Neural progenitor cell (in vitro differentiated cells): ENCODE data around the gene OSBPL1A. TPM values are rescaled to one million over a fixed set of nuclear protein-coding genes. Genes with fewer than 3 reads are reported as not detected.

Experiments
- DNase-seq: peaks from one replicate; pipeline ENCODE4 v3.0.0-alpha.2; 2016; ENCODE audit warnings: low spot score
- H2AFZ ChIP-seq: fragments of 200-600 bp; sonication (generic); replicated peaks from 2 replicates; pipeline ENCODE4 v1.6.1; 2016; ENCODE audit warnings: antibody characterized with exemption
- H3F3A ChIP-seq: fragments of 200-600 bp; sonication (generic); 2 replicates; pipeline ENCODE4 v1.6.1; 2016; ENCODE audit warnings: antibody characterized with exemption, low read depth
- H3K27ac ChIP-seq: fragments of 200-600 bp; sonication (generic); 2 replicates; pipeline ENCODE4 v1.5.1; 2016; ENCODE audit warnings: mild to moderate bottlenecking
- H3K27me3 ChIP-seq: fragments of 200-600 bp; sonication (generic); 2 replicates; pipeline ENCODE4 v1.6.1; 2016; ENCODE audit warnings: mild to moderate bottlenecking, moderate library complexity
- H3K36me3 ChIP-seq: fragments of 200-600 bp; sonication (generic); 2 replicates; pipeline ENCODE4 v1.5.1; 2016
- H3K4me1 ChIP-seq: fragments of 200-600 bp; sonication (generic); 2 replicates; pipeline ENCODE4 v1.6.1; 2016; ENCODE audit warnings: mixed run types
- H3K4me2 ChIP-seq: fragments of 200-600 bp; sonication (generic); 2 replicates; pipeline ENCODE4 v1.6.1; 2016
- H3K4me3 ChIP-seq: fragments of 200-600 bp; sonication (generic); 2 replicates; pipeline ENCODE4 v1.5.1; 2016
- H3K79me2 ChIP-seq: fragments of 200-600 bp; sonication (generic); 2 replicates; pipeline ENCODE4 v1.6.1; 2016; ENCODE audit warnings: low read depth
- H3K9ac ChIP-seq: fragments of 200-600 bp; sonication (generic); 2 replicates; pipeline ENCODE4 v1.6.1; 2016
- H3K9me3 ChIP-seq: fragments of 200-600 bp; sonication (generic); 2 replicates; pipeline ENCODE4 v1.5.1; 2016; ENCODE audit warnings: low read depth
- H4K20me1 ChIP-seq: fragments of 200-600 bp; sonication (generic); 2 replicates; pipeline ENCODE4 v1.6.1; 2016; ENCODE audit warnings: low read depth
- H3K27ac Mint-ChIP-seq: 3 replicates; pipeline ENCODE4 v1.8.0; 2021; ENCODE audit warnings: mixed read lengths
- H3K27me3 Mint-ChIP-seq: 2 replicates; pipeline ENCODE4 v1.8.0; 2022; ENCODE audit warnings: low read depth, mild to moderate bottlenecking, inconsistent platforms, moderate library complexity, mixed read lengths; ENCODE audit not compliant: insufficient read depth
- H3K36me3 Mint-ChIP-seq: 3 replicates; pipeline ENCODE4 v1.8.0; 2021; ENCODE audit warnings: mixed read lengths
- H3K4me1 Mint-ChIP-seq: 3 replicates; pipeline ENCODE4 v1.8.0; 2021; ENCODE audit warnings: mixed read lengths
- H3K4me3 Mint-ChIP-seq: 3 replicates; pipeline ENCODE4 v1.8.0; 2021; ENCODE audit warnings: mild to moderate bottlenecking, moderate library complexity, mixed read lengths
- H3K9me3 Mint-ChIP-seq: 3 replicates; pipeline ENCODE4 v1.8.0; 2020; ENCODE audit warnings: mixed read lengths
- CTCF ChIP-seq: fragments of 200-600 bp; sonication (generic); IDR thresholded peaks from 2 replicates; pipeline ENCODE4 v1.5.1; 2017; ENCODE audit warnings: antibody characterized with exemption, mild to moderate bottlenecking
- EZH2 ChIP-seq: fragments of 200-600 bp; sonication (generic); IDR thresholded peaks from 2 replicates; pipeline ENCODE4 v1.6.1; 2017; ENCODE audit warnings: antibody characterized with exemption, mild to moderate bottlenecking, moderate library complexity
- EZH2phosphoT487 ChIP-seq: fragments of 200-600 bp; sonication (generic); IDR thresholded peaks from 2 replicates; pipeline ENCODE4 v1.6.1; 2017; ENCODE audit warnings: antibody characterized with exemption
- total RNA-seq: library from RNA; depleted of rRNA; stranded (reverse); fragments of >200 nt; gene quantifications from 2 replicates; pipeline ENCODE4 v1.2.3, GENCODE V29; 2015; ENCODE audit warnings: low replicate concordance

Gene OSBPL1A
- total RNA-seq, 1 donor from 2014 or later: 75.0 TPM

DNA sequence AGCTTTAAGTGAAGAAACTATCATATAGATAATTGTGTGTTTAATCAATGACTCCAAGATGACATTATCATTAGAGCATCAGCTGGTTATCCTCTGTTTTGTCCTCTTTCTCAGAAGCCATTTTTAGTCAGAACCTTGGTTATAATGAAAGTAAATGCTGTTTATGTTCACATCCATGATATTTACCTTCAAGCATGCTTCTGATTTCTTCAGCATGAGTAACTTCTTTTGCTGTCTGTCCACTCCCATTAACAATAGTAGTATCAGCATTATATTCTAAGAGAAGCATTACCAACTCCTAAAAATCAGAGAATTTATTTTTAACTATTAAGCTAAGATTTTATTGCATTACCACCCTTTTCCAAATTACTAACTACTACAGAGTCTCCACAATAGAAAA is 56.3 kb downstream of the OSBPL1A start:
- Histone ChIP-seq H2AFZ (no peak overlapping the region), H3K4me1 (no peaks in the 10 kb centered on the region), H3F3A (no peaks in the 10 kb centered on the region), H4K20me1 (no peaks in the 10 kb centered on the region), H3K9me3 (no peaks in the 10 kb centered on the region), H3K4me3 (no peak overlapping the region), H3K27ac (no peak overlapping the region), H3K27me3 (no peaks in the 10 kb centered on the region), H3K9ac (no peak overlapping the region), H3K79me2 (no peaks in the 10 kb centered on the region), H3K36me3 (no peaks in the 10 kb centered on the region), H3K4me2 (no peak overlapping the region)
- no peak for DNase-seq
- no peaks in the 10 kb centered on the region for H3K27me3 Mint-ChIP-seq
- no peak overlapping the region for H3K27ac Mint-ChIP-seq
- no peak overlapping the region for H3K4me3 Mint-ChIP-seq
- peaks cover 21% of the 10 kb centered on the region for H3K36me3 Mint-ChIP-seq
- peaks cover 7% of the 10 kb centered on the region for H3K9me3 Mint-ChIP-seq
- peaks cover 8% of the 10 kb centered on the region for H3K4me1 Mint-ChIP-seq
- no peak for TF ChIP-seq EZH2
- TF ChIP-seq CTCF: no peak
- TF ChIP-seq EZH2phosphoT487: no peak

DNA sequence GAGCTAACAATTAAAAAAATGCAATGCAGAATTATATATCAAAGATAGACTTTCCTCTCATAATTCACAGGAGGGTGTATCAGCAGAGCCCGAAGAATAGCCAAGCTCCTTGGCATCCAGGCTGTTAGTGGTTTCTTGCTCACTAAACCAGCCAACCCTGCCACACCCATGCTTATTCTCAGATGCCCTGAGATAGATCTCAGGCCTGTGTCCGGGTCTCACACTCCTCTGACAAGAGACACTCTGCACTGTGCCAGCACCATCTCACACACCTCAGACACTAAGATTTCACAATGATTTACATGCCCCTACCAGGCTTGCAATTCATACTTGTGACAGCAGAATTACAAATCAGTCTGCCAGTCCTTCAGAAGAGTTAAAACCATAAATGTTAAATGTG is 64.5 kb downstream of the OSBPL1A start:
- Histone ChIP-seq H3K27me3 (no peaks in the 10 kb centered on the region), H3K9ac (no peak overlapping the region), H3K4me1 (peaks cover 5% of the 10 kb centered on the region), H3K79me2 (no peaks in the 10 kb centered on the region), H3K9me3 (no peaks in the 10 kb centered on the region), H3K4me3 (no peak overlapping the region), H4K20me1 (no peaks in the 10 kb centered on the region), H3K27ac (no peak overlapping the region), H3K4me2 (no peak overlapping the region), H2AFZ (no peak overlapping the region), H3K36me3 (peaks cover 11% of the 10 kb centered on the region), H3F3A (no peaks in the 10 kb centered on the region)
- Mint-ChIP-seq H3K4me3 (no peak overlapping the region), H3K36me3 (peaks cover 33% of the 10 kb centered on the region), H3K9me3 (peaks cover 2% of the 10 kb centered on the region), H3K27me3 (no peaks in the 10 kb centered on the region), H3K27ac (no peak overlapping the region), H3K4me1 (no peaks in the 10 kb centered on the region)
- no peak for TF ChIP-seq EZH2phosphoT487
- no peak for DNase-seq

DNA sequence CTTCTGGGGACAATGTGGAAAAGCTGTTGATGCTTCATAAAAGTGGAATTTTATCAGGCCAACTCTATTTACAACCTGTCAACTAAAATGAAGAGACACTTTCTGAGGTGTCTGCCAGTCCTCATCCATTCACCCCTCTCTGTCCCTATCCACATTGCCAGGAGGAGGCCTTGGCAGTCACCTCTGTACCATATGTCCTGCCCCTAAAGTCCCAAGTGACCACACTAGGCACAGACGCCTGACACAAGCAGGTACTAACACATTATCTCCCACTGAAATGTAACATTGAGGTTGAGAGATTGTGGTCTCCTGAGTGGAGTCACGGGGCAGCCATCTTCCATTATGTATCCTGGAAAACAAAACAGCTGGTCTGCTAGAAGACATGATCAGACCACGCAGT is 71.4 kb downstream of the OSBPL1A start:
- Histone ChIP-seq H3K27me3 (no peaks in the 10 kb centered on the region), H2AFZ (no peak overlapping the region), H3K4me1 (no peaks in the 10 kb centered on the region), H3K9ac (no peak overlapping the region), H3K4me3 (no peak overlapping the region), H3K9me3 (no peaks in the 10 kb centered on the region), H3K4me2 (no peak overlapping the region), H4K20me1 (no peaks in the 10 kb centered on the region), H3K79me2 (no peaks in the 10 kb centered on the region), H3K27ac (no peak overlapping the region), H3F3A (no peaks in the 10 kb centered on the region), H3K36me3 (no peaks in the 10 kb centered on the region)
- Mint-ChIP-seq H3K27me3 (peaks cover 3% of the 10 kb centered on the region), H3K4me3 (no peak overlapping the region), H3K9me3 (no peaks in the 10 kb centered on the region), H3K36me3 (peaks cover 17% of the 10 kb centered on the region), H3K27ac (no peak overlapping the region), H3K4me1 (no peaks in the 10 kb centered on the region)
- TF ChIP-seq EZH2phosphoT487 (no peak), CTCF (no peak), EZH2 (no peak)
- DNase-seq: no peak

GRCh38 chr18:24322584-24323136 is 75.0 kb downstream of the OSBPL1A start:
- H3K27ac Mint-ChIP-seq: no peak overlapping the region
- peaks cover 9% of the 10 kb centered on the region for H3K36me3 Mint-ChIP-seq
- no peak for DNase-seq
- H3K36me3 ChIP-seq: no peaks in the 10 kb centered on the region
- no peak overlapping the region for H2AFZ ChIP-seq
- H3K4me3 Mint-ChIP-seq: no peak overlapping the region
- H3K4me3 ChIP-seq: no peak overlapping the region
- H3K27me3 Mint-ChIP-seq: peaks cover 3% of the 10 kb centered on the region
- no peak for TF ChIP-seq EZH2phosphoT487
- TF ChIP-seq CTCF: no peak
- TF ChIP-seq EZH2: no peak
- H3K27me3 ChIP-seq: no peaks in the 10 kb centered on the region
- H3K9ac ChIP-seq: no peak overlapping the region
- H3K4me2 ChIP-seq: no peak overlapping the region
- H3K9me3 ChIP-seq: no peaks in the 10 kb centered on the region
- no peaks in the 10 kb centered on the region for H3K4me1 Mint-ChIP-seq
- H4K20me1 ChIP-seq: no peaks in the 10 kb centered on the region
- H3F3A ChIP-seq: no peaks in the 10 kb centered on the region
- H3K4me1 ChIP-seq: no peaks in the 10 kb centered on the region
- no peak overlapping the region for H3K27ac ChIP-seq
- H3K9me3 Mint-ChIP-seq: no peaks in the 10 kb centered on the region
- no peaks in the 10 kb centered on the region for H3K79me2 ChIP-seq
